Measurements from ENCODE around the gene GARIN5A.

GARIN5A gene

GRCh38 chr19:50476224-50476906 is at the start of gene GARIN5A, which contains the start of gene EMC10:
GARIN5A (minus strand) TSS chr19:50476848; CDS start chr19:50476388, 460 bp downstream.
EMC10 (plus strand) TSS chr19:50476507; CDS start chr19:50476545, 38 bp downstream.
- peak; percentile 97 for DNase-seq (ENCODE audit: low read depth)

GRCh38 chr19:50522881-50523280 is 46.2 kb upstream of the GARIN5A start:
- DNase-seq (ENCODE audit: low read depth), result no peak

GRCh38 chr19:50520822-50521465 is 44.3 kb upstream of the GARIN5A start:
- no peak for DNase-seq (ENCODE audit: low read depth)

DNA sequence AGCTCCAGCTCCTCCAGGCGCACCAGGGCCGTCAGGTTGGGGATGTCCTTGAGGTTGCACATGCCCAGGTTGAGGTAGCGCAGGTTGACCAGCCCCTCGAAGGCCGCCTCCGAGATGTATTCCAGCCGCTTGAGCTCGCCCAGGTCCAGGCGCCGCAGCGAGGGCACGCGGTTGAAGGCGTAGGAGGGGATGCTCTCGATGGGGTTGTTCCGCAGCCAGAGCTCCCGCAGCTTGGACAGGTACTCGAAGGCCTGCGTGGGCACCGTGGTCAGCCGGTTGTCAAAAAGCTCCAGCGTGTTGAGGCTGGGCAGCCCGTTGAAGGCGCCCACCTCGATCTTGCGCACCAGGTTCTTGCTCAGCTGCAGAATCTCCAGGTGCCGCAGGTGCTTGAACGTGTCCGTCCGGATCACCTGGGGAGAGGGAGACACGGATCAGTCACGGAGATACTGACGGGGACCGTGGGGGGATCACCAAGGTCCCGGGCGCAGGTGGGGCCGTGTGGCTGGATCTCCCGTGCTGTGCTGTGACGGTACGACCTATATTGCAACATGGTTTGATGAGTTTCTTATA is 42.4 kb upstream of the GARIN5A start:
- DNase-seq (ENCODE audit: low read depth), result no peak

- no peak for DNase-seq (ENCODE audit: low read depth)
These were observed 41.7 kb upstream of the GARIN5A start for GRCh38 chr19:50518091-50519005.

DNA sequence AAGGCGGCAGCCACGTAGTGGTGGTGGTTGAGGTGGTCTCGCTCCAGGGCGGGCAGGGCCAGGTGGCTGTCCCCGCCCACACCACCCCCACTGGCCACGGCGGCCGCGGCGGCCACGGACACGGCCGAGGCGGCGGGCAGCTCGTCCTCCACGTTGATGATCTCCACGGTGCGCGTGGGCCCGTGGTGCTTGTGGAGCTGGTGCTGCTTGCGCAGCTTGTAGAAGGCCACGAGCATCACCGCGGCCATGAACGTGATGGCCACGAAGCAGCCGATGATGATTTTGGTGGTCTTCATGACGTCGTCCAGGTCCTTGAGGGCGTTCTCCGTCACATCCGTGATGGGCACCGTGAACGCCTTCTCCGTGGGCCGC is 41.0 kb upstream of the GARIN5A start:
- DNase-seq (ENCODE audit: low read depth), result no peak

GRCh38 chr19:50516964-50517703 is 40.5 kb upstream of the GARIN5A start:
- no peak for DNase-seq (ENCODE audit: low read depth)

DNA sequence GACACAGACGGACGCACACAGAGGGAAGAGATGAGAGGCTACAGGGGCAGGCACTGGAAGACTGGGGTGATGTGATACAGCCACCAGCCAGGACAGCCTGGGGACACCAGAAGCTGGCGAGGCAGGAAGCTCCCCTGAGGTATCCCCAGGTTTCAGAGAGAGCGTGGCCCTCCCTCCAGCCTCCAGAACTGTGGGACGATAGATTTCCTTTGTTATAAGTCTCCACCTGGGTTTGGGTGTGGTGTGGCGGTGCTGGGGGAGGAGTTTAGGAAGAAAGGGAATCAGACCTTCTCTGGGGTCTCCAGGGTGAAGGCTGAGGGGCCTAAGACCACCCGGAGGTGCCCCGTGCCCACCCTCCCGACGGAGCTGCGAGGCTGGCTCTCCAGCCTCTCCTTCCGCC is 39.8 kb upstream of the GARIN5A start:
- DNase-seq (ENCODE audit: low read depth), result no peak

DNA sequence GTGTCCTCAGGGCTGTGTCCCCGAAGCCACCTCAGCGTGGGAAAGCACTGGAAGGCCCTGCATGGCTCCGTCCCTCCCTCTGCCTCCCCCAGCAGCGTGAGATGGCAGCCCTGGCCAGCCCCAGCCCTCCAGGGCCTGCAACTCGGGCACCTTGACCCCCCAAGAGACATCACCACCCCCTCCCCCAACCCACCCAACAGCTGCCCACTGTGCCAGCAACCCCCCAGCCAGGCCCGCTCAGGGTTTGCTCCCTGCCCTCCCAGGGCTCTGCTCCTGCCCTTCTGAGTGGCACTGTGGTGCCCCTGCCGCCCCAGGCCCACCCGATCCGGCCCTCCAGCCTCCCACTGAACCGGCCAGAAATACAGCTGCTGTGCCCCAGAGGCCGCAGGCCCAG is 38.5 kb upstream of the GARIN5A start:
- no peak for DNase-seq (ENCODE audit: low read depth)

DNA sequence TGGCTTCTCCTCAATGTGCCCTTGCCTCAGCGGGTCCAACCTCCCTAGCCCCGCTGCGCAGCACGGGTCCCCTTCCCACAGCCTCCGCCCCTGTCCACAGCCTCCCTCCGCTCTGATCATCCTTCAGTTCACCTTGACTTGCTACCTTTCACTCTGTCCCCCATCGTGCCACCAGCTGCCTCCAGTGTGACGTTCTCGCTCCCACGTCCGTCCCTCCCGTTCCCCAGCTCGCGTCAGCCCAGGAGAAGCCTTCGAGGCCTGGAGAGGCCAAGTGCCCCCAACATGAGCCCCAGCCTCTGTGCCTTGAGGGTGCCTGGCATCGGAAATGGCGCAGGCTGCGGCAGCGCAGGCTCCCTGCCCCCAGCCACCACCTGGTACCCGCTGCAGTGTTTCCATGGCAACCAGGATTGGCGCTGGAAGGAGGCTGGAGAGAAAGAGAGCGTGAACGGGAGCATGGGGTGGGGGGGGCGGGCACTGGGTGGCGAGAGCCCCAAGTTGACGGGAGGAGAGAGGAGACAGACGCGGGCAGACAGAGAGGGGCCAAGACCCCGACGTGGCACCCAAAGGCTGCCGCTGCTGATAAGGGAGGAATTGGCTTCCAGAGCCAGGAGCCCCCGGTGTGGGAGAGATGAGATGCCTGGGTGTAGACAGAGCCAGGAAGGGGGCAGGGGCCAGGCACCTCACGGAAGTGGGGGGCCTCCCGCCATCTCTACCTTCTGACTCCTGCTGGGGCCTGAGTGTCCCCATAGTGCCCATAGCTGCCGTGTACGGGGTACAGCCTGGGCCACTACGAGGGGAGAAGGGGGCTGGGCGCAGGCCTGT is 37.9 kb upstream of the GARIN5A start:
- DNase-seq (ENCODE audit: low read depth), result no peak

GRCh38 chr19:50513746-50514345 is 37.2 kb upstream of the GARIN5A start, which contains the start of gene ASPDH:
ASPDH (minus strand) TSS chr19:50513913; CDS start chr19:50513823, 90 bp downstream.
- DNase-seq (ENCODE audit: low read depth), result no peak

DNA sequence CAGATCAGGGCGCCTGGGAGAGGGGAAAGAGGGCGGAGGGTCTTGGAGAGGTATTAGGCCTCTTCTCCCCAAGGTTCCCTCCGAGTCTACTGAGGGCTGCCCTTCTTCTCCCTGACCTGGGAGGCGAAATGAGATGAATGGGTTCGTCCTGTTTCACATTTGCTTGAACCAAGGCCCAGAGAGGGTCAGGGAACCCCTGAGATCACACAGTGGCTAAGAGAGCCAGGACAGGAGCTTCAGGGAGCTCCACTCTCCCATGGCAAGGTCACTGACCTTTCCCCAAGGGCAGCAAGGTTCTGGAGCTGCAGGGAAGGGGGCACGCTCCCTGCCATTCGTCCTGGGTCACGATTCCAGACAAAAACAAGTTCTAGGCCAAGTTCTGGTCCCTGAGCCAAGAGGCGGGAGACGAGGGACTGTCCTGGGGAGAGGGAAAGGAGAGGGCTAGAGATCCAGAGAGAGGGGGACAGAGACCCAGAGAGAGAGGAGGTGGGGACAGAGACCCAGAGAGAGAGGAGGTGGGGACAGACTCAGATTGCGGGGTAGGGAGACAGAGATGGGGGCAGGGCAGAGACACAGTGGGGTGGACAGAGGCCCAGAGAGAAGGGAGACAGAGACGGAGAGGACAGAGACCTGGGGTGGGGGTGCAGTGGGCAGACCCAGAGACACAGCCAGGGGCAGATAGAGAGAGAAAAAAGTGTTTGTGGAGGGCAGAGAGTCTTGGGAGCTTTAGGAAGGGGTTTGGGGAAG is 36.5 kb upstream of the GARIN5A start:
- no peak for DNase-seq (ENCODE audit: low read depth)

DNA sequence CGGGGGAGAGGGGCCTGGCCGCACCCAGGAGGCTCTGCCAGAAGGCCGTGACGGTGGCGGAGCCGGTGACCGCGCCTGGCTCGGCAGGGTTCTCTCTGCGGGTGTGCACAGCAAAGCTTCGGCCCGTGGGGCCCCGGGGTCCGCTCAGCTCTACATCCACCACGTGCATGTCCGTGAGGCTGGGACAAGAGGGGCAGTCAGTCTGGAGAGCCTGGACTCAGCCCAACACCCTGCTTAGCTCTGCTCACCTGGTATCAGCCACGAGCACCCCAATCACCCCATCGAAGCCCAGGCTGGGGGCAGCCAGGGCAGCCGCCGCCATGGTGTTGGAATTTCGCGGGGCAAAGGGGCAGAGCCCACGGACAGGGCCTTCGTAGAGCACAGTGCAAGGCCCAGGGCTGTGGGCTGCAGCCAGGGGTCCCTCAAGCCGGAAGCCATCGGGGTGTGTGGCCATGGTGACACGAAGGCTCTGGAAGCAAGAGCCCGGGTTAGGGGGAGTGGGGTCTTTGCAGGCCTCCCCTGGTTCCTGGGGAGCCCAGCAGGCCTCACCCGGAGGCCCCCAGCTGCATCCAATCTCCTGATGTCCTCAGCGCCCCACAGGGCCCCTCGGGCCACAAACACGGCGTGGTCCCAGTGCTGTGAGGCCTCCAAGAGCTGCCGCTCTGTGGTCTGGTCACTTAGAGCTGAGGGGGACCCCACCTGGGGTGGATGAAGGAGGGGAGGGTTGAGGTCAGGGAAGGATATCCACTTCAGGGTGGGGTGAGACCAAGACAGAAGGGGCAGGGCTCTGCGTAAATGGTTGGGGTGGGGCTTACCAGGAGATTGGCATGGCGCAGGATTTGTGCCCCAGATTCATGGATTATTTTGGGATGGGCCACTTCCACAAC is 35.7 kb upstream of the GARIN5A start:
- DNase-seq (ENCODE audit: low read depth), result no peak

DNA sequence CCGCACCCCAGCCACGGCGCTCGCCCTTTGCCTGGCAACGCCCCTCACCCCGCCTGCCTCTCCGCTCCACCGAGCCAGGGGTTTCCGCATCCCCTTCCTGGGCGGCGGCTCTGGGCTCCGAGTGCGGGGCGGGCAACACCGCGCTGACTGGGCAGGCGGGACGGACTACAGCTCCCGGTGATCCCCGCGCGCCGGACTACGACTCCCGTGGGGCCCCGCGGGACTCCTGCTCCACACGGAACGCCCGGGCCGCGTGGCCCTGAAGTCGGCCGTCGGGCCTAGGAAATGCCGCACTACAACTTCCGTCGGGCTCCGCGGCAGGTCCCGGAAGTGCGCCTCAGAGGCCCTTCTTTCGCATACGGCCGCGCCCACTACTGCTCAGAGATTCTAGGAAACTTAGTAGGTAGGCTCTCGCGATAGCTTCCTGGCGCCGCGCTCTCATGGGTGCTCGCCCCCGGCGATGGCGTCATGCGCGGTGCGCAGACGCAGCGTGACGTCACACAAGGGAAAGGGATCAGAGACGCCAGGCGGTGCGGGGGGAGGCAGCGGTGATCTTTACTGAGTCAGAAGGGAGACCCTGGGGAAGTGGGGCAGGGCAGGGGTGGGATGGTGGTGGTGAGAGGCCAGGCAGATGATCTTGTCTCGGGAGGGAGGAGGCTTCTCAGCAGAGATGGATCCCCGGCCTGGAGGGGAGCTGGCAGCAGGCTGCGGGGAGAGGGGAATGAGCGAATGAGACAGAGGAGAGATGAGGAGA is 34.6 kb upstream of the GARIN5A start, which contains the start of gene JOSD2:
Gene JOSD2 (minus strand): TSS at position 123 of the 754 bp plus-strand sequence. CDS start 760 bp downstream, outside the sequence.
- peak; percentile 100 for DNase-seq (ENCODE audit: low read depth)

DNA sequence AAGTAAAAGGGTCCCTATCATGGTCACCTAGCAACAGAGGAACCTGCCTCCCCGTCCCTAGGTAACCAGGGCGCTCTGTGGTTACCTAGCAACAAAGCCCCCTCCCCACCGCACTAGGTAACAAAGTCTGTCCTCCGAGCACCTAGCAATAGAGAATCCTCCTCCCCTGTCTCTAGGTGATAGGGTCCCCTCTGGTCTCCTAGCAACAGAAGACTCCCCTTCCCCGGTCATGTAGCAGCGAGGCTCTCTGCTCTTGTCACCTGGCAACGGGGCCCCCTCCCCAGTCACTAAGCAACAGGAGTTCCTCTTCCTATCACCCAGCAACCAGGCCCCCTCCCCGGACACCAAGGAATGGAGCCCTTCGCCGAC is 34.0 kb upstream of the GARIN5A start:
- no peak for DNase-seq (ENCODE audit: low read depth)

DNA sequence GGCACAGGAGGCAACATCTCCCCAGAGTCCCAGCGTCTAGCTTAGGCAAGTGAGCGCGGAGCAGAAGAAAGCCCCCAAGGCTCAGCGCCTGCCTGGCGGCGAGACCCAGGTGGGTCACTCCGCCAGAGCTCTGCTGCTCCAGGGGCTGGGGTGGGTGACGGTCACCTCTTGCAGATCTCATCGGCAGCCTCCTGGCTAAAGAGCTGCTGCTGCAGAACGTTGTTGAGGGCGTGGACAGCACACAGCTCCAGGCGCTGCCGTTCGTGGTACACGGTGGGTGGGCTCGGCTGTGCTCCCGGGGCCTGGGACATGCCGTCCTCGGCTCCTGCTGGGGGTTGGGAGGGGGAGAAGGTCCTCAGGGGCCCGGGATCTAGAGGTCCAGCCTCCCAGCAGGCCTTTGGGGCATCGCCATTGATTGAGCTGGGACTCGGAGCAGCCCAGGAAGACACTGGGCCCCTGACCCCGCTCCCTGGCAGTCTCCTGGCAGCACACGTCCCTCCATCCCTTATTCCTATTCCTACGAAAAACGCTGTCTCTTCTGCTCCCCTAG is 33.5 kb upstream of the GARIN5A start:
- peak; percentile 13 for DNase-seq (ENCODE audit: low read depth)

DNA sequence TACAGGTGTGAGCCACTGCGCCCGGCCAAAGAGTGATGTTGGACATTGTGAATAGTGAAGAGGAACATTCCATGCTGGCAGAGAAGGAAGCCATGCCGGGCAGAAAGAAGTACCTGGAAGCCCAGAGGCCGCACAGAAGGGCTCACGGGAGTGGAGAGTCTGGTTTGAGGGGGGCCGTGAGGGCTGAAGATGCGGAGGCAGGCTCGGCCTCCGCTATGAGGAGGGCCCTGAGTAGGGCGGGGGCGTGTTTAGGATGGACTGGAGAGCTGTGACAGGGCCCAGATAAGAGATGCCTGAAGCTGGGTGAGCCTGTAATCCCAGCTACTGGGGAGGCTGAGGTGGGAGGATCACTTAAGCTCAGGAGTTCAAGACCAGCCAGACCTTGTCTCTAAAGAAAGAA is 32.7 kb upstream of the GARIN5A start:
- DNase-seq (ENCODE audit: low read depth), result no peak
